ENCODE data around the gene THAP5.
A peak's percentile ranks its signal among the peaks of the same experiment; 100 is the strongest.

The THAP5 gene

GRCh38 chr7:108569381-108570145, at the start of gene THAP5, which contains the start of gene DNAJB9:
Gene THAP5, minus strand, starts transcription at chr7:108569706. Its CDS starts 137 bp downstream, at chr7:108569569.
Gene DNAJB9, plus strand, starts transcription at chr7:108569874. Its CDS starts 1,853 bp downstream, at chr7:108571727.
- peak; percentile 98 for DNase-seq (ENCODE audit: low read depth, low spot score)

GRCh38 chr7:108618056-108618455, 48.5 kb upstream of the THAP5 start:
- DNase-seq (ENCODE audit: low read depth, low spot score) = no peak

- no peak for DNase-seq (ENCODE audit: low read depth, low spot score)
These were observed 45.4 kb upstream of the THAP5 start for GRCh38 chr7:108614896-108615295.

GRCh38 chr7:108613949-108614381, 44.5 kb upstream of the THAP5 start:
- no peak for DNase-seq (ENCODE audit: low read depth, low spot score)

GRCh38 chr7:108613147-108613948, 43.8 kb upstream of the THAP5 start:
- DNase-seq (ENCODE audit: low read depth, low spot score) = no peak

- no peak for DNase-seq (ENCODE audit: low read depth, low spot score)
These were observed 41.8 kb upstream of the THAP5 start for GRCh38 chr7:108611268-108611667.

- no peak for DNase-seq (ENCODE audit: low read depth, low spot score)
These were observed 40.1 kb upstream of the THAP5 start for GRCh38 chr7:108609643-108610042.

- DNase-seq (ENCODE audit: low read depth, low spot score) = no peak
These were observed 36.2 kb upstream of the THAP5 start for GRCh38 chr7:108605559-108606201.

GRCh38 chr7:108604307-108605077, 35.0 kb upstream of the THAP5 start:
- no peak for DNase-seq (ENCODE audit: low read depth, low spot score)

- DNase-seq (ENCODE audit: low read depth, low spot score) = no peak
These were observed 34.3 kb upstream of the THAP5 start for GRCh38 chr7:108603656-108604306.

- no peak for DNase-seq (ENCODE audit: low read depth, low spot score)
These were observed 30.9 kb upstream of the THAP5 start for GRCh38 chr7:108600399-108600798.

GRCh38 chr7:108598914-108599580, 29.5 kb upstream of the THAP5 start:
- DNase-seq (ENCODE audit: low read depth, low spot score) = no peak

GRCh38 chr7:108598153-108598552, 28.6 kb upstream of the THAP5 start:
- DNase-seq (ENCODE audit: low read depth, low spot score) = no peak

GRCh38 chr7:108596560-108596959, 27.1 kb upstream of the THAP5 start:
- no peak for DNase-seq (ENCODE audit: low read depth, low spot score)

- no peak for DNase-seq (ENCODE audit: low read depth, low spot score)
These were observed 23.2 kb upstream of the THAP5 start for GRCh38 chr7:108592646-108593201.

- DNase-seq (ENCODE audit: low read depth, low spot score) = no peak
These were observed 21.1 kb upstream of the THAP5 start for GRCh38 chr7:108590606-108591005.

- DNase-seq (ENCODE audit: low read depth, low spot score) = no peak
These were observed 20.4 kb upstream of the THAP5 start for GRCh38 chr7:108589874-108590273.

- no peak for DNase-seq (ENCODE audit: low read depth, low spot score)
These were observed 19.7 kb upstream of the THAP5 start for GRCh38 chr7:108589199-108589598.

GRCh38 chr7:108586274-108586710, 16.8 kb upstream of the THAP5 start:
- no peak for DNase-seq (ENCODE audit: low read depth, low spot score)

- no peak for DNase-seq (ENCODE audit: low read depth, low spot score)
These were observed 16.3 kb upstream of the THAP5 start for GRCh38 chr7:108585843-108586242.

Data from brain pericyte (primary cell).